DOHH2 (cell line): Measurements from ENCODE around the gene PILRA.
"Not testable (repeated sequence)": the region's sequence is repeated elsewhere in the genome, so short reads cannot be mapped to it uniquely, and the experiment has no call there.

Experiments
- H3F3A ChIP-seq: fragments of 200-600 bp; sonication (generic), shearing (Covaris generic); 2 replicates; pipeline ENCODE4 v1.6.0; 2016; ENCODE audit warnings: antibody characterized with exemption, mild to moderate bottlenecking; ENCODE audit not compliant: control insufficient read depth, insufficient read depth
- H3K27ac ChIP-seq: fragments of 200-600 bp; sonication (generic); 2 replicates; pipeline ENCODE4 v1.5.1; 2014; ENCODE audit warnings: low read depth, mild to moderate bottlenecking, low read length, moderate library complexity
- H3K27me3 ChIP-seq: fragments of 200-600 bp; sonication (generic); 2 replicates; pipeline ENCODE4 v1.6.1; 2014; ENCODE audit warnings: mild to moderate bottlenecking, low read length, mixed read lengths; ENCODE audit not compliant: control insufficient read depth
- H3K36me3 ChIP-seq: fragments of 200-600 bp; sonication (generic); 2 replicates; pipeline ENCODE4 v1.6.1; 2014; ENCODE audit warnings: mild to moderate bottlenecking, low read length, moderate library complexity, mixed read lengths; ENCODE audit not compliant: control insufficient read depth
- H3K4me1 ChIP-seq: fragments of 200-600 bp; sonication (generic); 2 replicates; pipeline ENCODE4 v1.6.1; 2014; ENCODE audit warnings: mild to moderate bottlenecking, low read length, mixed read lengths; ENCODE audit not compliant: control insufficient read depth
- H3K4me2 ChIP-seq: fragments of 200-600 bp; sonication (generic); 2 replicates; pipeline ENCODE4 v1.6.0; 2014; ENCODE audit warnings: mild to moderate bottlenecking, low read length, moderate library complexity
- H3K4me3 ChIP-seq: fragments of 200-600 bp; sonication (generic); 2 replicates; pipeline ENCODE4 v1.5.1; 2014; ENCODE audit warnings: mild to moderate bottlenecking, low read length, mixed read lengths
- H3K79me2 ChIP-seq: fragments of 200-600 bp; sonication (generic); 2 replicates; pipeline ENCODE4 v1.6.1; 2014; ENCODE audit warnings: mild to moderate bottlenecking, low read length, mixed read lengths; ENCODE audit not compliant: control insufficient read depth
- H3K9me2 ChIP-seq: fragments of 200-600 bp; sonication (generic); replicated peaks from 2 replicates; pipeline ENCODE4 v1.6.1; 2014; ENCODE audit warnings: mild to moderate bottlenecking, low read length, mixed read lengths; ENCODE audit not compliant: control insufficient read depth
- H3K9me3 ChIP-seq: fragments of 200-600 bp; sonication (generic); 2 replicates; pipeline ENCODE4 v1.6.1; 2014; ENCODE audit warnings: antibody characterized with exemption, low read length, mixed read lengths; ENCODE audit not compliant: control insufficient read depth, insufficient read depth
- H4K20me1 ChIP-seq: fragments of 200-600 bp; sonication (generic); 2 replicates; pipeline ENCODE4 v1.6.0; 2014; ENCODE audit warnings: low read depth, mild to moderate bottlenecking, antibody characterized with exemption, low read length, moderate library complexity; ENCODE audit not compliant: control insufficient read depth, insufficient read depth
- CTCF ChIP-seq: fragments of 200-600 bp; sonication (generic); IDR thresholded peaks from one replicate; pipeline ENCODE4 v1.5.1; 2014; ENCODE audit warnings: antibody characterized with exemption, mild to moderate bottlenecking, low read depth, low read length; ENCODE audit not compliant: poor library complexity, severe bottlenecking
- EZH2phosphoT487 ChIP-seq: fragments of 200-600 bp; sonication (generic); IDR thresholded peaks from 2 replicates; pipeline ENCODE4 v1.6.1; 2017; ENCODE audit warnings: borderline replicate concordance, mild to moderate bottlenecking, antibody characterized with exemption, low read length, moderate library complexity, mixed read lengths

Gene PILRA

GRCh38 chr7:100346921-100347320, 26.4 kb upstream of the PILRA start:
- Histone ChIP-seq H3F3A (peaks cover 17% of the 10 kb centered on the region), H3K9me2 (no peaks in the 10 kb centered on the region), H3K4me1 (peaks cover 47% of the 10 kb centered on the region), H3K4me3 (no peak overlapping the region), H3K4me2 (no peak overlapping the region), H3K27me3 (no peaks in the 10 kb centered on the region), H3K36me3 (peaks cover 81% of the 10 kb centered on the region), H3K27ac (no peak overlapping the region), H4K20me1 (peaks cover 10% of the 10 kb centered on the region; the same call in 1 of the 2 replicates), H3K79me2 (peaks cover 40% of the 10 kb centered on the region), H3K9me3 (no peaks in the 10 kb centered on the region)
- no peak for TF ChIP-seq CTCF

- H3K36me3 ChIP-seq, result peaks cover 80% of the 10 kb centered on the region
- TF ChIP-seq CTCF (no peak), EZH2phosphoT487 (no peak)
- no peaks in the 10 kb centered on the region for H3K9me3 ChIP-seq
- H3K9me2 ChIP-seq, result no peaks in the 10 kb centered on the region
- peaks cover 8% of the 10 kb centered on the region for H3F3A ChIP-seq
- no peak overlapping the region for H3K27ac ChIP-seq
- H3K79me2 ChIP-seq, result peaks cover 24% of the 10 kb centered on the region
- peaks cover 44% of the 10 kb centered on the region for H3K4me1 ChIP-seq
- H4K20me1 ChIP-seq, result peaks cover 6% of the 10 kb centered on the region; the same call in 1 of the 2 replicates
- no peak overlapping the region for H3K4me3 ChIP-seq
- H3K27me3 ChIP-seq, result no peaks in the 10 kb centered on the region
- no peak overlapping the region for H3K4me2 ChIP-seq
Observed at GRCh38 chr7:100348805-100349204, 24.5 kb upstream of the PILRA start.

- Histone ChIP-seq H3K9me3 (no peaks in the 10 kb centered on the region), H3K27me3 (no peaks in the 10 kb centered on the region), H3K27ac (no peak overlapping the region), H3K4me3 (no peak overlapping the region), H3F3A (peaks cover under 1% of the 10 kb centered on the region), H3K36me3 (peaks cover 82% of the 10 kb centered on the region), H3K4me2 (no peak overlapping the region), H3K4me1 (peaks cover 35% of the 10 kb centered on the region), H3K9me2 (no peaks in the 10 kb centered on the region), H4K20me1 (0 out of 2 replicates have a peak, but pooled peaks cover 3% of the 10 kb centered on the region), H3K79me2 (peaks cover 24% of the 10 kb centered on the region)
- TF ChIP-seq EZH2phosphoT487 (no peak), CTCF (no peak)
Observed at GRCh38 chr7:100349757-100350156, 23.5 kb upstream of the PILRA start.

- Histone ChIP-seq H3K9me3 (no peaks in the 10 kb centered on the region), H3F3A (no peaks in the 10 kb centered on the region), H3K9me2 (no peaks in the 10 kb centered on the region), H3K4me3 (no peak overlapping the region), H3K79me2 (peaks cover 13% of the 10 kb centered on the region), H3K4me2 (no peak overlapping the region), H3K36me3 (peaks cover 90% of the 10 kb centered on the region), H3K4me1 (peaks cover 24% of the 10 kb centered on the region), H3K27me3 (no peaks in the 10 kb centered on the region), H3K27ac (no peak overlapping the region), H4K20me1 (0 out of 2 replicates have a peak, but pooled peaks cover 3% of the 10 kb centered on the region)
- TF ChIP-seq CTCF (no peak), EZH2phosphoT487 (no peak)
Observed at GRCh38 chr7:100351657-100352058, 21.6 kb upstream of the PILRA start.

DNA sequence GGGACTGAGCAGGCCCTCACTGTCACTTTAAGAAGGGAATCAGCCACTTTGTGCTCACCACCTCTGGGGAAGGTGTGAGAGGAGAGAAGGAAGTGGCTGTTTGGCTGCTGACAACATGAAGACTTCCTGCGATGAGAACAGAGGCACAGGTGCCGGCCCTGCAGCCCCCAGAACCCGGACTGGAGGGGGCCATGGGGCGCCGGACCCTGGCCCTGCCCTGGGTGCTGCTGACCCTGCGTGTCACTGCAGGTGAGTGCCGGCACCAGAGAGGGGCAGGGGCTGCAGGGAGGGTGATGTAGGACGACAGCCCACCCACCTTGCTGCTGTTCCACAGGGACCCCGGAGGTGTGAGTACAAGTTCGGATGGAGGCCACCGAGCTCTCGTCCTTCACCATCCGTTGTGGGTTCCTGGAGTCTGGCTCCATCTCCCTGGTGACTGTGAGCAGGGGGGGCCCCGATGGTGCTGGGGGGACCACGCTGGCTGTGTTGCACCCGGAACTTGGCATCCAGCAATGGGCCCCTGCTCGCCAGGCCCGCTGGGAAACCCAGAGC, 21.0 kb upstream of the PILRA start:
- not testable (repeated sequence) for H3K4me3 ChIP-seq, H3K9me2 ChIP-seq, H3K4me2 ChIP-seq, H4K20me1 ChIP-seq, H3K79me2 ChIP-seq, H3K27me3 ChIP-seq, H3K27ac ChIP-seq, H3F3A ChIP-seq, H3K9me3 ChIP-seq
- H3K36me3 ChIP-seq, result peaks cover 90% of the 10 kb centered on the region
- peaks cover 24% of the 10 kb centered on the region for H3K4me1 ChIP-seq
